ENCODE data around the gene UBR2.
"Not testable (repeated sequence)": the region's sequence is repeated elsewhere in the genome, so short reads cannot be mapped to it uniquely, and the experiment has no call there.

The UBR2 gene

GRCh38 chr6:42555477-42556457 is 8.1 kb upstream of the UBR2 start:
- DNase-seq, result no peak

DNA sequence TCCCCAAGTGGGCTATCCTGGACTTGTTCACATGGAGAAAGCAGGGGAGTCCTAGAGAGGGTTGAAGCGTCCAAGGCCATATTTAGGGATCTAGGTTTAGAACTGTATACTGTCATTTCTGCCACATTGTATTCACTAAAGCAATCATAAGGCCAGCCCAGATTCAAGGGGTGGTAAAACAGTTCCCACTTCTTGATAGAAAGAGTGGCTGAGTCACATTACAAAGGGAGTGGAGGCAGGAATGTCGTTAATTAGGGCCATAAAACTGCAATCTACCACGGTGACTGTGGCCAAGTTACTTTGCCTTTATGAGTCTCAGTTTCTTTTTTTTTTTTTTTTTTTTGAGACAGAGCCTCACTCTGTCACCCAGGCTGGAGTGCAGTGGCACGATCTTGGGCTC is 7.4 kb upstream of the UBR2 start:
- DNase-seq, result no peak

DNA sequence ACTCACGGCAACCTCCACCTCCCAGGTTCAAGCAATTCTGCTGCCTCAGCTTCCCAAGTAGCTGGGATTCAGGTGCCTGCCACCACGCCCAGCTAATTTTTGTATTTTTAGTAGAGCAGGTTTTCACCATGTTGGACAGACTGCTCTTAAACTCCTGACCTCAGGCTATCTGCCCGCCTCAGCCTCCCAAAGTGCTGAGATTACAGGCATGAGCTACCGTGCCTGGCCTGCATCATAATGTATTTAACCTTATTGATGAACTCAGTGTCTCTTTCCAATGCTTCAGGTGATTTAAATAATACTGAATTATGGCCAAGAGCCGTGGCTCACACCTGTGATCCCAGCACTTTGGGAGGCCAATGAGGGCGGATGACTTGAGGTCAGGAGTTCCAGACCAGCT is 4.6 kb upstream of the UBR2 start:
- DNase-seq, result not testable (repeated sequence)

DNA sequence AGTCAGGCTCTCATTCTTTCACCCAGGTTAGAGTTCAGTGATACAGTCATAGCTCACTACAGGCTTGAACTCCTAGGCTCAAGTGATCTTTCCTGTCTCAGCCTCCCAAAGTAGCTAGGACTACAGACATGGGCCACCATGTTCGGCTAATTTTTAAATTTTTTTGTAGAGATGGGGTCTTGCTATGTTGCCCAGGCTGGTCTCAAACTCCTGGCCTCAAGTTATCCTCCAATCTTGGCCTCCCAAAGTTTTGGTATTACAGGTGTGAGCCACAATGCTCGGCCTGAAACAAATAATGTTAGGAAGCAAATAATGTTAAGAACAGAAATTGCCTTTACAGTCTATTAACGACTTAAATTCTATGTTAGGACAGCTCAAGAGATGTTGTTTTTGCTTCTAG is 1.8 kb upstream of the UBR2 start:
- DNase-seq, result no peak

- no peak for DNase-seq
Measured at GRCh38 chr6:42562788-42563405, 932 bp upstream of the UBR2 start.

GRCh38 chr6:42564506-42564825 is 637 bp downstream of the UBR2 start:
- no peak for DNase-seq

DNA sequence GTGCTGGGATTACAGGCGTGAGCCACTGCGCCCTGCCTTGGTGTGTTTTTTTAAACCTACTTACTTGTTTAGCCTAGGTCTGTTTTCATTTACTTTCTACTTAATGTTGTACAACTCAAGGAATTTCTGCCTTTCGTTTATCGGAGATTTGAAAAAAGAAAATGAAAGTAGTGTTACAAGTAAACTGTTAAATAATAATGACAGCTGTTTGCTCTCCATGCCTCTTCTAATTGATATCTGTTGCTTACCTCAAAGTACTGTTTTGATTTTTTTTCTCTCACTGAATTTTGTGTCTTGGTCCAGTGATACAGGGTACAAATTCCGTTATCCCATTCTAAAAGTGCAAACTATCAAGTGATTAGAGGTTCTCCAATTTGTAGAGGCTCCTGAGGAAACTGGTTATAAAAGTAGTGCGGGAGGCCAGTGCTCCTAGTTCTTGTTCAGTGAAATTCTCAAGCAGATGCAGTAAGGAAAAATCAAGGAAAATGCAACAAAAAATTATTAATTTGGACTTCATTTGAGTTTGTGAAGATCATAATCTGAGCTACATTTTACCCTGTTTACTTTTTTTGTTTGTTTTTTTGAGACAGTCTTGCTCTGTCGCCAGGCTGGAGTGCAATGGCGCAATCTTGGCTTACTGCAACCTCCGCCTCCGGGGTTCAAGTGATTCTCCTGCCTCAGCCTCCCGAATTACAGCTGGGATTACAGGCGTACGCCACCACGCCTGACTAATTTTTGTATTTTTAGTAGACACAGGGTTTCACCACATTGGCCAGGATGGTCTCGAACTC is 2.2 kb downstream of the UBR2 start:
- DNase-seq, result no peak

DNA sequence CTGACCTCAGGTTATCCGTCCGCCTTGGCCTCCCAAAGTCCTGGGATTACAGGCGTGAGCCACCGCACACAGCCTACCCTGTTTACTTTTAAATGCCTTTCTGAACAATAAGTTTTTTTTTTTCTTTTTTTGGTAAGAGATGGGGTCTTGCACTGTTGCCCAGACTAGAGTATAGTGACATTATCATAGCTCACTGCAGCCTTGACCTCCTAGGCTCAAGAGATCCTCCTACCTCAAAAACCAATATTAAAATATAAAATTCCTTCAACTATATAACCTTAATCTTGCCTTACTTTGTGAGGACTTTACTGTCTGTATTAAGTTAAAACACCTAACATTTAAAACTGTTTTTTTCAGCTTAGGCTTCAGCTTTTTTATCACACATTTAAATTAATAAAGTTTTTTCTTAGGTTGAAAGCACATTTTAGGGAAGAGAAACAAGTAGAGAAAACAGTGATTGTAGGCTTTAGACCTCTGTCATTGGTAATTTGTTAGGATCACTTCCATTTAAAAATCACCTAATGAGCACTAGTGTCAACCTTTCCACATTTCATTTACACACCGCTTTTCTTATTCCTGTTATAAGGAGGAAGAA is 2.9 kb downstream of the UBR2 start:
- no peak for DNase-seq

DNA sequence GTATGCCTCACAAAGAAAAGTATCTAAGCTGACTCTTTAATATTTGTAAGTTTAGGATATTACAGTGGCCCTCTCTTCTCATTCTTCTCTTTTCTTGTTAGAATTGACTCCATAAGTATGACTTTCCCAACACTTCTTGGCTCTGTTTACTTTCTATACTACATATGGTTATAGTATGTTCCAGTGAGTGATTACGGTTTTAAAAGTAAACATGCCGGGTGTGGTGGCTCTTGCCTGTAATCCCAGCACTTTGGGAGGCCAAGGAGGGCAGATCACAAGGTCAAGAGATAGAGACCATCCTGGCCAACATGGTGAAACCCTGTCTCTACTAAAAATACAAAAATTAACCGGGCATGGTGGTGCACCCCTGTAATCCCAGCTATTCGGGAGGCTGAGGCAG is 3.4 kb downstream of the UBR2 start:
- DNase-seq, result not testable (repeated sequence)

DNA sequence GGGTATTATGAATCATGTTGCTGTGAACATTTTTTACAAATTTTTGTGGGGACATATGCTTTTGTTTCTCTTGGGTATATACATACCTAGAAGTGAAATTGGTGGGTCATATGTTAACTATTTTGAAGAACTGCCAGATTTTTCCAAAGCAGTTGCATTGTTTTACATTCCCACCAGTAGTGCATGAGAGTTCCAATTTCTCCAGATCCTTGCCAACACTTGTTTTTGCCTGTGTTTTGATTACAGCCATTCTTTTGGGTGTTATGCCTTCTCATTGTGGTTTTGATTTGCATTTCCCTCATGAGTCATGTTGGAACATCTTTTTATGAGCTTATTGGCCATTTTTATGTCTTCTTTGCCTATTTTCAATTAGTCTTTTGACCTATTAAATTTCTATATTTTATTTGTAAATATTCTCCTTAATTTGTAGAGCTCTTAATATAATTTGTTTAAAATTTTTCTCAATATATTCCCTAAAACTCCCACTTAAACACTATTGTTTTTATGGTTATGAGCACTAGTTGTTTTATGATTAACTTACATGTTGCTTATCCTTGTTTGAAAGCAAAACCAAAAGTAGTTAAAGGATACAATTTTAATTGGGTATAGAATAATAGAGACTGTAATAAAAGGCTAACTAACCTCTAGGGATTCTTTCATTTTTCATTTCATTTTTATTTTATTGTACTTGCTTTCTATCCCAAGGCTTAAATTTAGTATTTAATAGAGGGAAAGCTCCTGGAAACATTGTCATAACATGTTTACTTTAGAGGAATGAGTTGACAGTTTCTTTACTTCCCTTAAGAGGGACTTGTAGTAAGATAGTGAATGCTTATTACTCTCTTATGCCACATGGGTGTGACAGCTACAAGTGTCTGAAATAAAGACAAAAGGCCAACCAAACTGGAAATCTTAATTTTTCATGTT is 5.5 kb downstream of the UBR2 start:
- DNase-seq, result no peak

DNA sequence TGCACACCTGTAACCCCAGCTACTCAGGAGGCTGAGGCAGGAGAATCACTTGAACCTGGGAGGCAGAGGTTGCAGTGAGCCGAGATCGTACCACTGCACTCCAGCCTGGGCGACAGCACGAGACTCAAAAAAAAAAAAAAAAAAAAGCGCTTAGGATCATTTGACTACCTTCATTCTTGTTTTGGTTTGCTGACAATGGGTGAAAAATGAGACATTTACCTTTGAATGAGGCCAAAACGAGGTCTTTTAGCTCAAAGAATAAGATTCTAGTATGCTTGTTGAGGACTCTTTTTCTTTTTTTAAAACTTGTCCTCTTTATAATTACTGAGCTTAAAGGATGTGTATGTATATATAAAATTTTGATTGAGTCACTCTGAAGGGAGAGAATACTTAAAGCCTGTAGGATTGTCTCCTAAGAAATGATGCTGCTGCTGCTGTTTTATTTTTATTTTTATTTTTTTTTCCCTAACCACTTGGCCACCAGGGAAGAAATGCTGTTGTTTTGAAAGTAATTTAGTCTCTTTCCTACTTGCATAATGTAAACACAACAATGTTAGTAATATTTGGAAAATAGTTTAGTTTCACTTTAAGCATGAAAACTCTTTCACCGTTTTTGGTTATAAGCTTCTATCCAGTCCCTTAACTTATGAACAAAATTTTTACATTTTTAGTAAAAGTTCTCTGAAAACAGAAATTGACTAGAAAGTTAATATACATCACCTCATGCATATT is 7.9 kb downstream of the UBR2 start:
- no peak for DNase-seq

DNA sequence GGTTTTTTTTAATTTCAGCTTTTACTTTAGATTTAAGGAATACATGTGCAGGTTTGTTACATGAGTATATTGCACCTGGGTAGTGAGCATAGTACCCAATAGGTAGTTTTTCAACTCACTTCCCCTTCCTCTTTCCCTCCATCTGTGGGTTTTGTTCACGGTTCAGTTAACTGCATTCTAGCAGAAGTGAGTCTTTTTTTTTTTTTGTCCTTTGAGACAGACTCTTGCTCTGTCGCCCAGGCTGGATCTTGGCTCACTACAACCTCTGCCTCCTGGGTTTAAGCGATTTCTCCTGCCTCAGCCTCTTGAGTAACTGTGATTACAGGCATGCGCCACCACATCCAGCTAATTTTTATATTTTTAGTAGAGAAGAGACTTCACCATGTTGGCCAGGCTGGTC is 8.7 kb downstream of the UBR2 start:
- DNase-seq, result no peak

DNA sequence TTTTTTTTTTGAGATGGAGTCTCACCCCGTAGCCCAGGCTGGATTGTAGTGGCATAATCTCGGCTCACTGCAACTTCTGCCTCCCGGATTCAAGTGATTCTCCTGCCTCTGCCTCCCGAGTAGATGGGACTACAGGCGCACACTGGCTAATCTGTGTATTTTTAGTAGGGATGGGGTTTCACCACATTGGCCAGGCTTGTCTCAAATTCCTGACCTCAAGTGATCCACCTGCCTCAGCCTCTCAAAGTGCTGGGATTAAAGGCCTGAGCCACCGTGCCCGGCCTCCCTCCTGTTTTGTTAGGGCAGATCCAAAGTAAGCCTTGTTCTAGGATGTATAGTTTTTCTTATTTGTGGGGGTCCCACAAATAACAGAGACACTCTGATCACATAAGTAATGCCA is 12.7 kb downstream of the UBR2 start:
- DNase-seq, result not testable (repeated sequence)

- DNase-seq, result no peak
Measured at GRCh38 chr6:42598300-42598699, 34.5 kb downstream of the UBR2 start.

DNA sequence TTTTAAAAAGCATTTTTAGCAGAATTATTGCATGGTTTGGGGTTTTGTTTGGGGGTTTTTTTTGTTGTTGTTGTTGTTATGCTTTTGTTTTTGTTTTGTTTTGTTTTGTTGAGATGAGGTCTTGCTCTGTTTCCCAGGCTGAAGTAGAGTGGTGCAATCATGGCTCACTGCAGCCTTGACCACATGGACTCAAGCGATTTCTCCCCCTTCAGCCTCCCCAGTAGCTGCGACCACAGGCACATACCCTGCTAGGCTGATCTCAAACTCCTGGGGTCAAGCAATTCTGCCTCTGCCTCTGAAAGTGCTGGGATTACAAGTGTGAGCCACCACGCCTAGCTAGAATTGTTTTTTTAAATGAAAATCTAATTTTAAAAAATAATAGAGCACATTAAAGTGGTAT is 35.7 kb downstream of the UBR2 start:
- no peak for DNase-seq

DNA sequence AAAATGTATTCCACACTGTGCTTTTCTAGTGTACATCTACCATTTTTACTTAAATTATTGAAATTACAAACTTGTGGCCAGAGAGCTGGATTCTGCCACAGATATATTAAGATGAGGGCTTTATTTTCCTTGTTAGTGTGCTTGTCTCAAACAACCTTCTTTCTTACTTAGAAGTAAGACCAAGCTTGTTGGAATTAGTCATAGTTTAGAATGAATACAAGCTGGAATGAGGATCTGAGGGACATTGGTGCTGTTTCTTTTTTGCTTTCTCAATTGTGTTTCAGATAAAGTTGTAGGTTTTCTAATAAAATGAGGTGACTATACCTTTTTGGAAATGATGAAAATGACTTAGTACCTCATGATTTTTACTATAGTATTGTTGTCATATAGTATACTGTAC is 40.3 kb downstream of the UBR2 start:
- DNase-seq, result no peak

GRCh38 chr6:42604699-42605098 is 40.9 kb downstream of the UBR2 start:
- DNase-seq, result not testable (repeated sequence)

GRCh38 chr6:42610416-42610815 is 46.6 kb downstream of the UBR2 start:
- DNase-seq, result no peak

DNA sequence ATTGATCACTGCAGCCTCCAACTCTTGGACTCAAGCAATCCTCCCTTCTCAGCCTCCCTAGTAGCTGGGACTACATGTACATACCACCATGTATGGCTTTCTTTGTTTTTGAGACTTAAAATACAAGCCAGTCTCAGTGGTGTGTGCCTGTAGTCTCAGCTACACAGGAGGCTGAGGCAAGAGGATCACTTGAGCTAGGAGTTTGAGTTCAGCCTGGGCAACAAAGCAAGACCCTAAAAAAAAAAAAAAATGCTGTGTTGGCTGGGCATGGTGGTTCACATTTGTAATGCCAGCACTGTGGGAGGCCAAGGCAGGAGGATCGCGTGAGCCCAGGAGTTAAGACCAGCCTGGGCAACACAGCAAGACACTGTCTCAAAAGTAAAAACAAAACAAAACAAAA is 51.7 kb downstream of the UBR2 start:
- DNase-seq, result no peak

- no peak for DNase-seq
Measured at GRCh38 chr6:42616716-42617115, 52.9 kb downstream of the UBR2 start.

DNA sequence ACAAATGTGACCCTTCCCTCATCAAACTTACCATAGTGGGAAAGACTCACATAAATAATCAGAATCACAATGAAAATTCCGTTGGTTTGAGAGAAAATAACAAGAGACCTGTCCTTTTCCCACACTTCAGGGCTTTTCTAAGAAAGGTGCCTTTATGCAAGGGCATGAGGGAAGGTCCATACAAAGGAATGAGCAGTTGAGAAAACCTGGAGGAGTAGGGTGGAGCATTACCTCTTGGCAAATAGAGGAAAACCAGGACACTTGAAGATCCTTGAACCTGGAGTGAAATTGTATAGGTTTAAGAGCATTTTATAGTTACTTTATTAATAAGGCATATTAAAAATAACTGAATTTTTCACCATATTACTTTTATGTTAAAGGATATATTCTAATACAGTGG is 54.3 kb downstream of the UBR2 start:
- DNase-seq, result no peak

DNA sequence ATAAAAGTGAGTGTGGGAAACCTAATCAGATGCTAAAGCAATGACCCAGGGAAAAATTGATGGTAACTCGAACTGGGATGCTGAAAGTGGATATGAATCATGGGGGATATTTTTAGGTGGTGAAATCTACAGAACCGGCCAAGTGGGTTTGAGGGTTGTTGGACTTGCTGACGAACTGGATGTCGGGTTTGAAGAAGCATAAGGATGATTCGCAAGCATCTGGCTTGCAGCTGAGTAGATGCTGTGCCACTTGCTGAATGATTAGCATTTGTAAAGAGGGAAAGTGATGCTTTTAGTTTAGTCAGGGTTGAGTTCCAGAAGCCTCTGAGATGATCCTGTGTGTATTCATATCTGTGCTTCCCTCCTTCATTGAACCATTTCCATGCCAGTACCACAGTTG is 54.9 kb downstream of the UBR2 start:
- no peak for DNase-seq

Measured in activated naive CD4-positive, alpha-beta T cell treated with Interleukin-2 at 50 U/mL for 16 hours (primary cell).